Skeletal muscle tissue (tissue), 4 donors: ENCODE measurements around the gene CLIC1. TPM values are rescaled to one million over a fixed set of nuclear protein-coding genes. Genes with fewer than 3 reads are reported as not detected.

Experiments used
- H3K27ac ChIP-seq: one replicate; pipeline ENCODE4 v1.7.0; 2013; ENCODE audit warnings: mild to moderate bottlenecking, low read depth, low read length, inconsistent platforms
- H3K27me3 ChIP-seq, 3 donors: one replicate each; pipeline ENCODE4 v1.7.0; 2013; ENCODE audit warnings: low read length in 3 of 3; ENCODE audit not compliant: control insufficient read depth in 3 of 3, insufficient read depth in 3 of 3
- H3K36me3 ChIP-seq, 3 donors: one replicate each; pipeline ENCODE4 v1.7.0; 2013; ENCODE audit warnings: low read length in 3 of 3; ENCODE audit not compliant: control insufficient read depth in 3 of 3, insufficient read depth in 3 of 3
- H3K4me1 ChIP-seq, 3 donors: one replicate each; pipeline ENCODE4 v1.7.0; 2013; ENCODE audit warnings: low read length in 3 of 3, mild to moderate bottlenecking in 3 of 3; ENCODE audit not compliant: control insufficient read depth in 3 of 3, insufficient read depth in 3 of 3
- H3K4me3 ChIP-seq, 3 donors: one replicate each; pipeline ENCODE4 v1.7.0; 2013; ENCODE audit warnings: low read length in 3 of 3
- H3K9ac ChIP-seq, 3 donors: one replicate each; pipeline ENCODE4 v1.7.0; 2013; ENCODE audit warnings: low read length in 3 of 3, mild to moderate bottlenecking in 3 of 3, moderate library complexity in 2 of 3, low read depth in 1 of 3
- H3K9me3 ChIP-seq, 3 donors: one replicate each; pipeline ENCODE4 v1.7.0; 2013; ENCODE audit warnings: low read length in 3 of 3; ENCODE audit not compliant: control insufficient read depth in 3 of 3
- total RNA-seq: library from RNA; depleted of rRNA; stranded (reverse); fragments of >200 nt; gene quantifications from one replicate; pipeline ENCODE4 v1.2.3, GENCODE V29; 2014
- donor health status: Osteomylitis.

Gene CLIC1
- total RNA-seq, 1 donor from 2014 or later = 152 TPM

- H3K36me3 ChIP-seq = peaks cover 0 to 3% (median 0%) of the 10 kb centered on the region in 3 donors
- H3K9ac ChIP-seq = peak within 1 kb of the TSS; percentile 72 to 82 (median 74)
- H3K27me3 ChIP-seq = peaks cover 0 to 14% (median 0%) of the 10 kb centered on the region in 3 donors
- peak within 1 kb of the TSS; percentile 47 for H3K27ac ChIP-seq
- H3K9me3 ChIP-seq = no peaks in the 10 kb centered on the region
- H3K4me1 ChIP-seq = peaks cover 22 to 39% (median 31%) of the 10 kb centered on the region in 3 donors
- peak within 1 kb of the TSS; percentile 88 to 94 (median 93) for H3K4me3 ChIP-seq
Measured at GRCh38 chr6:31739639-31740396, 3.5 kb upstream of the CLIC1 start, which contains the start of gene MSH5. Gene MSH5 (plus strand): TSS chr6:31740005. CDS start chr6:31740467, 462 bp downstream.

GRCh38 chr6:31737991-31738979 lies 2.0 kb upstream of the CLIC1 start:
- H3K9me3 ChIP-seq = no peaks in the 10 kb centered on the region
- peaks cover 0 to 14% (median 0%) of the 10 kb centered on the region in 3 donors for H3K27me3 ChIP-seq
- H3K4me3 ChIP-seq = no peak overlapping the region
- H3K36me3 ChIP-seq = peaks cover 0 to 11% (median 4%) of the 10 kb centered on the region in 3 donors
- peak overlapping the region; percentile 81 for H3K27ac ChIP-seq
- peaks cover 34 to 47% (median 41%) of the 10 kb centered on the region in 3 donors for H3K4me1 ChIP-seq
- H3K9ac ChIP-seq = peak overlapping the region in 2 of 3 donors; percentile 16 to 17

GRCh38 chr6:31737315-31737990 lies 1.1 kb upstream of the CLIC1 start:
- H3K9me3 ChIP-seq = no peaks in the 10 kb centered on the region
- H3K36me3 ChIP-seq = peaks cover 0 to 12% (median 8%) of the 10 kb centered on the region in 3 donors
- H3K27me3 ChIP-seq = peaks cover 0 to 14% (median 0%) of the 10 kb centered on the region in 3 donors
- H3K4me3 ChIP-seq = no peak overlapping the region
- no peak overlapping the region for H3K9ac ChIP-seq
- H3K4me1 ChIP-seq = peaks cover 34 to 47% (median 41%) of the 10 kb centered on the region in 3 donors
- peak overlapping the region; percentile 81 for H3K27ac ChIP-seq

- H3K4me3 ChIP-seq = peak overlapping the region; percentile 65 to 92 (median 79)
- H3K36me3 ChIP-seq = peaks cover 4 to 16% (median 14%) of the 10 kb centered on the region in 3 donors
- peak overlapping the region; percentile 55 to 87 (median 73) for H3K9ac ChIP-seq
- H3K27me3 ChIP-seq = peaks cover 0 to 14% (median 0%) of the 10 kb centered on the region in 3 donors
- H3K4me1 ChIP-seq = peaks cover 34 to 47% (median 41%) of the 10 kb centered on the region in 3 donors
- peak overlapping the region; percentile 81 for H3K27ac ChIP-seq
- no peaks in the 10 kb centered on the region for H3K9me3 ChIP-seq
Measured at GRCh38 chr6:31736768-31737314, 511 bp upstream of the CLIC1 start.

GRCh38 chr6:31734821-31735406 lies 1.4 kb downstream of the CLIC1 start:
- peaks cover 29 to 48% (median 36%) of the 10 kb centered on the region in 3 donors for H3K4me1 ChIP-seq
- H3K36me3 ChIP-seq = peaks cover 4 to 19% (median 14%) of the 10 kb centered on the region in 3 donors

GRCh38 chr6:31734247-31734820 lies 2.0 kb downstream of the CLIC1 start:
- Histone ChIP-seq H3K4me1 (peaks cover 33 to 45% (median 36%) of the 10 kb centered on the region in 3 donors), H3K9me3 (no peaks in the 10 kb centered on the region), H3K36me3 (peaks cover 4 to 19% (median 14%) of the 10 kb centered on the region in 3 donors), H3K9ac (peak overlapping the region; percentile 73 to 87 (median 82)), H3K27ac (peak overlapping the region; percentile 81), H3K4me3 (peak overlapping the region; percentile 65 to 92 (median 79)), H3K27me3 (peaks cover 0 to 14% (median 0%) of the 10 kb centered on the region in 3 donors)

More at GRCh38 chr6:31734821-31735406, 1.4 kb downstream of the CLIC1 start:
- Histone ChIP-seq H3K27ac (peak overlapping the region; percentile 81), H3K27me3 (peaks cover 0 to 14% (median 0%) of the 10 kb centered on the region in 3 donors), H3K9me3 (no peaks in the 10 kb centered on the region), H3K9ac (peak overlapping the region; percentile 73 to 87 (median 82)), H3K4me3 (peak overlapping the region; percentile 65 to 92 (median 79))

- Histone ChIP-seq H3K27ac (peak overlapping the region; percentile 81), H3K9ac (no peak overlapping the region), H3K27me3 (peaks cover 0 to 14% (median 0%) of the 10 kb centered on the region in 3 donors), H3K36me3 (peaks cover 4 to 19% (median 14%) of the 10 kb centered on the region in 3 donors), H3K4me3 (peak overlapping the region in 1 of 3 donors; percentile 65), H3K4me1 (peaks cover 35 to 45% (median 38%) of the 10 kb centered on the region in 3 donors), H3K9me3 (no peaks in the 10 kb centered on the region)
Measured at GRCh38 chr6:31733734-31734133, 2.6 kb downstream of the CLIC1 start.

- Histone ChIP-seq H3K9me3 (no peaks in the 10 kb centered on the region), H3K9ac (no peak overlapping the region), H3K27ac (no peak overlapping the region), H3K4me3 (no peak overlapping the region), H3K36me3 (peaks cover 9 to 23% (median 16%) of the 10 kb centered on the region in 3 donors), H3K27me3 (peaks cover 0 to 14% (median 0%) of the 10 kb centered on the region in 3 donors), H3K4me1 (peaks cover 30 to 43% (median 35%) of the 10 kb centered on the region in 3 donors)
Measured at GRCh38 chr6:31732029-31732428, 4.3 kb downstream of the CLIC1 start.
